GM12874 (cell line): Measurements from ENCODE around the gene SPATS2L.

ENCODE experiments used
- TF ChIP-seq, protein P1 (sequence below): IDR thresholded peaks from 2 replicates; pipeline ENCODE4 v1.5.1; 2011; ENCODE audit warnings: low read depth, mild to moderate bottlenecking, control low read depth, low read length, moderate library complexity; ENCODE audit not compliant: insufficient read depth

The SPATS2L gene

DNA sequence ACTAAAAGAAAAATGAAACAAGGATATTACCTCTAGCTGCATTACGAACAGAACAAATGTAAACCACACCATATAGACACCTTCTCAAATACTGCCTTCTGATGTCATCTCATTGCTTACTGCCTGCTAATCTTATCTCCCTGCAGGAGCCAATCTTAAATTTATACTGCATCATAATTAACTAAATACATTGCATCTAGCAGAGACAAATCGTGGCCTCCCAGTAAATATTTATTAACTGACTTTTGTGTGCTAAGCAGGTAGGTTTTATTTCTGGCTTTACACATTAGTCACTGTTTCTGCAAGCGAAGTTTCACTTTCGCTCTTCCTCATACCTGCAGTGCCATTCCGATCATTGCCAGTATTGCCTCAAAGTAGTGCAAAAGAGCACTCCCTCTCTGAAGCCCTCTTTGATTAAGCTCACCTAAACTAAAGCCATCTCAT, 67.5 kb downstream of the SPATS2L start:
- TF ChIP-seq, protein P1, sequence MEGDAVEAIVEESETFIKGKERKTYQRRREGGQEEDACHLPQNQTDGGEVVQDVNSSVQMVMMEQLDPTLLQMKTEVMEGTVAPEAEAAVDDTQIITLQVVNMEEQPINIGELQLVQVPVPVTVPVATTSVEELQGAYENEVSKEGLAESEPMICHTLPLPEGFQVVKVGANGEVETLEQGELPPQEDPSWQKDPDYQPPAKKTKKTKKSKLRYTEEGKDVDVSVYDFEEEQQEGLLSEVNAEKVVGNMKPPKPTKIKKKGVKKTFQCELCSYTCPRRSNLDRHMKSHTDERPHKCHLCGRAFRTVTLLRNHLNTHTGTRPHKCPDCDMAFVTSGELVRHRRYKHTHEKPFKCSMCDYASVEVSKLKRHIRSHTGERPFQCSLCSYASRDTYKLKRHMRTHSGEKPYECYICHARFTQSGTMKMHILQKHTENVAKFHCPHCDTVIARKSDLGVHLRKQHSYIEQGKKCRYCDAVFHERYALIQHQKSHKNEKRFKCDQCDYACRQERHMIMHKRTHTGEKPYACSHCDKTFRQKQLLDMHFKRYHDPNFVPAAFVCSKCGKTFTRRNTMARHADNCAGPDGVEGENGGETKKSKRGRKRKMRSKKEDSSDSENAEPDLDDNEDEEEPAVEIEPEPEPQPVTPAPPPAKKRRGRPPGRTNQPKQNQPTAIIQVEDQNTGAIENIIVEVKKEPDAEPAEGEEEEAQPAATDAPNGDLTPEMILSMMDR, result no peak

DNA sequence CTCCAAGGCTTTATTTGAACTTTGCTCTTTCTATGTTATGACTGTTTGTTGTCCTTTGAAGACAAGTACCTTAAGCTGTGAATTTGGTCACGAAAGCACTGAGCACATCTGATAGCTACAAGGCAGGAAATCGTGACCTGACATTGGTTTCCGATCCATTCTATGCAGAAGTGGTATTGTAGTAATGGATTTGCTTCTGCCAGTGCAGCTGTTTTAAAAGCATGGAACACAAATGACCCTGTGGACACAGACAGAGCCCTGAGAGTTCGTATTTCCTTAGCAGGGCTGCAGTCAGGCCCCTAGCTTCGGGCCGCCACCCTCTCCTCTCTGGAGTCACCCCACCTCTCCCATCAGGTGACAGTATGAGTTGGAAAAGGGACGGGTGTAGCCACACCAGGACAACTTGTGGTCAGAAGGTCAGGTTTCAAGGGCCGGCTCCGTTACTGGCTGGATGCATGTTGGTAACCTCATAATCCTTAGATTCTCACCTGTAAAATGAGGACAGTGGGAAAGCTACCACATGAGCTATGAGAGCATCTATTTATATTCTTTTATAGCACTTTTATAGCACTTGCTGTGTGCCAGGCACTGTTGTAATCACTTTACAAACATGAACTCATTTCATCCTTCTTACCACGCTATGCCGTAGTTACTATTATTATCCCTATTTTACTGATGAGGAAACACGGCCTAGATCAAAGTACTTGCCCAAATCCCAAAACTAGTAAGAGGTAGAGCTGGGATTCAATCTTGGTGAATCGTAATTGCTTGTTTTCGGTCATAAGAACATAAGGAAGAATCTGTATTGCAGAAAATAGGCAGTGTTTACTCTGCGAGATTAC, 70.2 kb downstream of the SPATS2L start:
- TF ChIP-seq, protein P1, result no peak

DNA sequence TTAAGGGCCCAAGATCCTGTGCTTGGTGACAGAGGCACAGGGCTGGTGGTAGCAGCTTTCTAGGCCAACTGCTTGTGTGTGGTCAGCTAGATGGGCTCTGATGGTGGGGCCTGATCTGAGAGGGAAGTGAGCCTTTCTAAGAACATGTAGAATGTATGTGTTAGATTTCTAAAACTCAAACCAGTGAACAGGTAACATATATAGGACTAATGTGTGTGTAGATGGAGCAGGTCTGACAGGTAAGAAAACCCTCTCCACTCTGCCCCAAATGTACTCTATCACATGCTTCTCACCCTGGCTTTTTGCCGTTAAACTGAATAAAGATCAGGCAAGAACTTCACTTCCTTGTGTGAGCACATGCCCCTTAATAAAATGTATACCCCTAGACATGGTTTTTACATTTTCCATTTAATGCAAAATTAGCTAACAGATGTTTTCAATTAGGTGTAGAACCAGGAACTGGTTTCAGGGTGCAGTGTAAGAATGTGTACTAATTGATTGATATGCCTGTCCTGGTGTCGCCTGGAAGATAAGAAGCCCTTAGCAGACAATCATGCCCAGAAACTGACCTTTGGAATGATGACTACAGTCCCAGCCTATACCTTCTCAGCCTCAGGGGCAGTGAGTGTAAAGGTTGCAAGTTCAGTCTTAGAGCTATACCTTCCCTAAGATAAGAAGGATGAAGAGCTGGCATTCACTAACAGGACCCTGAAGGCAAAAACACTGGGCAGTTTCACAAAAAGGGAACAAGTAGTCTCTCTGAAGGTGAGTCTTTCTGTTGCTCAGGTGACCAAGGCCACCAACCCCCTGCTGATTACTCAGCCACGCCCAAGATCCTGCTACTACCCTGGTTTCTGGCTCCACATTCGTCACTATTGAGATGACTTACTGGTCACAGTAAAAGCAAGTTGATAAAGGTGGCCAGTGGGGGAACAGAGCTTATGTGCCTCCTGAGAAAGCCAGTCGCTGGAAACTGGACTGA, 71.2 kb downstream of the SPATS2L start:
- TF ChIP-seq, protein P1, result no peak

DNA sequence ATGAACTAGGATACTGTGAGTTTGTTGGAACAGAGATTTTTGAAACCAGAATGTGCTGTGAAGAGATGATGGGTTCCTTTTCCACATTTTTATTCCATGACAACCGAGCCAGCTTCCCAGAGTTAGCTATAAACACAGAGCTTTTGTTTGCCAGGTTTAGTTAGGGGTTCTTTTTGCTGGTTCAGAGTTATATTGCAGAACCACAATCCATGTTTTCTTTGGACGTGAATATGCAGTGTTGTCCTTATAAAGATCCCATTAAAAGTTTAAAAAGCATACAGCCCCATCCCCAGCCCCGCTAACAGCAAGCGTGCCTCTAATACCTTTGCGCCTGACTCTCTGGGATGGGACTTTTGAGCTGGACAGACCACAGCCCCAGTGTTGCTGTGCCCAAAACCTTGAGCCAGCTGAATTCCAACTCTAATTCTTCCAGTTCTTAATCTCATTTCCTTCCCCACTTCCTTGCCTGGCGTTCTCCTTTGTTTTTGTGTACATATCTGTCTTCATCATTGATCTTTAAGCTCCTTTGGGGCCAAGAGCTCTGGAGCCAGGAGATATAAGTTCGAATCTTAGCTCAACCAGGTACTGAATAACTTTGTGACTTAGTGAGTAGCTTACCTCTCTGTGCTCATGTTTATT, 72.3 kb downstream of the SPATS2L start:
- TF ChIP-seq, protein P1, result no peak

DNA sequence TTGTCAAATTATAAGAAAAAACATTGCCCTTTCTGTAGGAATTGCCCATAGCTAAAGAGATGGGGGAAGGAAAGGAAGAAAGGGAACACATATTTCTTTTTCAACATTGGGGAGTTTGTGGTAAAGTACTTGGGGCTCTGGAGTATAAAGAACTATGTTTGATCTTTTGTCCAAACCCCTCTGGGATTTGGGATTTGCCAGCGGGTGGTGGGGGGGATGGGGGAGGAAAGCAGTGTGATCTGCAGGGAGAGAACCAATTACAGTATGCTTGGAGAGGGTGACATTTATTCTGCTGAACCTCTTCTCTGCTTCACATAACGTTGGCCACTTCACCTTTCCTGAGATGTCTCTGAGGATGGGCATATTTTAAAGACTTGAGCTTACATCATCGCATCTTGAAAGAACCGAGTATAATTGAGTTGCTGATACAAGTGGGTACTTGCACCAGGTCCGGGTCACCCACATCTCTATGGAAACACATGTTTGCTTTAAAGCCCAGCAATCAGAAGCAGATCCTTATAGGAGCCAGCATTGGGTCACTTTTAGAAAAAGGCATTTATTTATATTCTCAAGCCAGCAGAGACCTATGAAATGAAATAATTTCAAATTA, 73.1 kb downstream of the SPATS2L start:
- TF ChIP-seq, protein P1, result no peak

DNA sequence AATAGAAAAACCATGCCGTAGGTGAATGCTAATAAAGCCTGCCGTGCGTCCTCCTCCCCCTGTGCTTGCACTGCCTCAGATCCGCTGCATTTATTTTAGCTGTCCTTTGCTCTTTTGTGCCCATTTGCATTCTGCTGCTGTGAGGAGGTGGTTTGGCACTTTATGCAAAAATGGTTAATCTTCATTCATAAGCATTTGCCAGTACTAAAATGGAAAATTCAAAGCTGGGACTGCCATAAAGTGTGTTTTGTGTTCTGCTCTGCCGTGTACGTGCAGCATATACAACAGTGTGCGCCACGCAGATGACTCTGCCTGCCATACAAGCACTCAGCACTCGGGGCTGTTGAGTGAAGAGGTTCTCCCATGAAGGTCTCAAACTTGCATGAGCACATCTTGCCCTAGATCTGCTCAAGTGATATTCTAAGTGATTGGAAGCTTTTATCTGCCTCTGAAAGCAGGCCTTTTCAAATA, 73.6 kb downstream of the SPATS2L start:
- TF ChIP-seq, protein P1, result no peak
